ENCODE data around the gene PTPRE. TPM values are rescaled to one million over a fixed set of nuclear protein-coding genes. Genes with fewer than 3 reads are reported as not detected.

The PTPRE gene
- total RNA-seq, 4 donors from 2014 or later = 10.2 to 46.8 (median 28.8) TPM

- no peak for DNase-seq (ENCODE audit: low spot score in 2 of 2)
- Histone ChIP-seq H3K27ac (no peak overlapping the region), H3K4me3 (no peak overlapping the region), H3K27me3 (no peaks in the 10 kb centered on the region), H3K36me3 (no peaks in the 10 kb centered on the region), H3K9me3 (peaks cover 8% of the 10 kb centered on the region), H3K4me1 (peaks cover 11% of the 10 kb centered on the region)
- TF ChIP-seq EP300 (IDR thresholded peaks at IDR 0.05) = no peak
- TF ChIP-seq POLR2A (IDR thresholded peaks at IDR 0.05) = no peak
- no peak for TF ChIP-seq CTCF (IDR thresholded peaks at IDR 0.05)
- TF ChIP-seq POLR2AphosphoS5 (IDR thresholded peaks at IDR 0.05) = no peak
Measured at GRCh38 chr10:127869329-127869728, 37.6 kb upstream of the PTPRE start.

- H3K9me3 ChIP-seq = peaks cover 8% of the 10 kb centered on the region
- WGBS = 53% methylated on average over 7 of the region's 7 CpGs
- TF ChIP-seq POLR2AphosphoS5 (IDR thresholded peaks at IDR 0.05) (no peak), CTCF (IDR thresholded peaks at IDR 0.05) (no peak), POLR2A (IDR thresholded peaks at IDR 0.05) (no peak), EP300 (IDR thresholded peaks at IDR 0.05) (no peak)
Measured at GRCh38 chr10:127871631-127872010, 35.3 kb upstream of the PTPRE start.

GRCh38 chr10:127872011-127872761 is 34.7 kb upstream of the PTPRE start:
- Histone ChIP-seq H3K4me1 (peaks cover 11% of the 10 kb centered on the region), H3K4me3 (no peak overlapping the region), H3K36me3 (no peaks in the 10 kb centered on the region), H3K9me3 (peaks cover 8% of the 10 kb centered on the region), H3K27me3 (peaks cover 4% of the 10 kb centered on the region), H3K27ac (no peak overlapping the region)
- DNase-seq (ENCODE audit: low spot score in 2 of 2) = no peak
- TF ChIP-seq POLR2A (IDR thresholded peaks at IDR 0.05) = no peak
- TF ChIP-seq POLR2AphosphoS5 (IDR thresholded peaks at IDR 0.05) = no peak
- TF ChIP-seq EP300 (IDR thresholded peaks at IDR 0.05) = no peak
- TF ChIP-seq CTCF (IDR thresholded peaks at IDR 0.05) = no peak
- WGBS = 55% methylated on average over 20 of the region's 23 CpGs

More at GRCh38 chr10:127871631-127872010, 35.3 kb upstream of the PTPRE start:
- H3K4me1 ChIP-seq = peaks cover 11% of the 10 kb centered on the region
- no peak overlapping the region for H3K27ac ChIP-seq
- H3K4me3 ChIP-seq = no peak overlapping the region
- DNase-seq (ENCODE audit: low spot score in 2 of 2) = no peak
- no peaks in the 10 kb centered on the region for H3K36me3 ChIP-seq
- H3K27me3 ChIP-seq = peaks cover 4% of the 10 kb centered on the region

GRCh38 chr10:127872871-127873600 is 33.9 kb upstream of the PTPRE start:
- Histone ChIP-seq H3K4me1 (peaks cover 11% of the 10 kb centered on the region), H3K27me3 (peaks cover 4% of the 10 kb centered on the region), H3K9me3 (peaks cover 8% of the 10 kb centered on the region), H3K36me3 (no peaks in the 10 kb centered on the region), H3K27ac (no peak overlapping the region), H3K4me3 (no peak overlapping the region)
- no peak for TF ChIP-seq CTCF (IDR thresholded peaks at IDR 0.05)
- no peak for TF ChIP-seq EP300 (IDR thresholded peaks at IDR 0.05)
- TF ChIP-seq POLR2A (IDR thresholded peaks at IDR 0.05) = no peak
- no peak for TF ChIP-seq POLR2AphosphoS5 (IDR thresholded peaks at IDR 0.05)
- DNase-seq (ENCODE audit: low spot score in 2 of 2) = no peak
- WGBS = 90% methylated on average over 8 of the region's 12 CpGs

GRCh38 chr10:127873901-127874470 is 32.9 kb upstream of the PTPRE start:
- peaks cover 3% of the 10 kb centered on the region for H3K9me3 ChIP-seq
- peaks cover 4% of the 10 kb centered on the region for H3K27me3 ChIP-seq
- H3K4me1 ChIP-seq = peaks cover 11% of the 10 kb centered on the region
- H3K36me3 ChIP-seq = no peaks in the 10 kb centered on the region
- DNase-seq (ENCODE audit: low spot score in 2 of 2) = no peak
- no peak overlapping the region for H3K27ac ChIP-seq
- H3K4me3 ChIP-seq = no peak overlapping the region
- TF ChIP-seq POLR2AphosphoS5 (IDR thresholded peaks at IDR 0.05) (no peak), CTCF (IDR thresholded peaks at IDR 0.05) (no peak), EP300 (IDR thresholded peaks at IDR 0.05) (no peak), POLR2A (IDR thresholded peaks at IDR 0.05) (no peak)
- 87% methylated on average over 11 of the region's 11 CpGs for WGBS
